GM12874 (cell line): Measurements from ENCODE around the gene MFSD6.

ENCODE experiments used
- TF ChIP-seq, protein P1 (sequence below): IDR thresholded peaks from 2 replicates; pipeline ENCODE4 v1.5.1; 2011; ENCODE audit warnings: low read depth, mild to moderate bottlenecking, control low read depth, low read length, moderate library complexity; ENCODE audit not compliant: insufficient read depth

Gene MFSD6

DNA sequence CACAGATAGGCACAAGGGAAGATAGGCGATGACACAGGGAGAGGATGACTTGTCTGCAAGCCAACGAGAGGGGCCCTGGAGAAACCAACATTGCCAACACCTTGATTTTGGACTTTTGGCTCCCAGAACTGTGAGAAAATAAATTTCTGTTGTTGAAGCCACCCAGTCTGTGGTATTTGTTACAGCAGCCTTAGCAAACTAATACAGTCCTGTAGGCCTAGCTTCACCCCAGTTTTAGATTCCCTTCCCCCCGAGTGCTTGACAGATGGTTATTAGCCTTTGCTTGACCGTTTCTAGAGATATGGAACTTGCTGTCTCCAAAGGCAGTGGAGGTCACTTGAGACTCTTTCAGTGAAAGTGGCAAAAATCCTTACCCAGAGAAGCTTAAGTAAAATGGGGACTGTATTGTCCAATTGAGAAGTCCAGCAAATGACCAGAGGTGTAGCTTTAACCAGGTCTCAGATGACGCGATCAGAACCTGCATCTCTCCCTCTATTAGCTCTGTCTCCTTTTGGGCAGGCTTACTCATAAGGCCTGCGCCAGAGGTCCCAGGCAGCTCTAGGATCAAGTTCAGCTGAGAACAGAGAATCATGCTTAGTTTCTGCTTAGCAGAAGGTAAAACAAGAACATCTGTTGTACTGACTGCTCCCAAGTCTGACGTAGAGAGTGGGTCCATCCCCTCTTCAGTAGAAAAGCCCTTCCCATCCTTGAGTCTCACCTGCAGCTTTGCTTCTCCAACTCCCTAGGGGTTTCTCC lies 50.4 kb downstream of the MFSD6 start:
- TF ChIP-seq, protein P1, sequence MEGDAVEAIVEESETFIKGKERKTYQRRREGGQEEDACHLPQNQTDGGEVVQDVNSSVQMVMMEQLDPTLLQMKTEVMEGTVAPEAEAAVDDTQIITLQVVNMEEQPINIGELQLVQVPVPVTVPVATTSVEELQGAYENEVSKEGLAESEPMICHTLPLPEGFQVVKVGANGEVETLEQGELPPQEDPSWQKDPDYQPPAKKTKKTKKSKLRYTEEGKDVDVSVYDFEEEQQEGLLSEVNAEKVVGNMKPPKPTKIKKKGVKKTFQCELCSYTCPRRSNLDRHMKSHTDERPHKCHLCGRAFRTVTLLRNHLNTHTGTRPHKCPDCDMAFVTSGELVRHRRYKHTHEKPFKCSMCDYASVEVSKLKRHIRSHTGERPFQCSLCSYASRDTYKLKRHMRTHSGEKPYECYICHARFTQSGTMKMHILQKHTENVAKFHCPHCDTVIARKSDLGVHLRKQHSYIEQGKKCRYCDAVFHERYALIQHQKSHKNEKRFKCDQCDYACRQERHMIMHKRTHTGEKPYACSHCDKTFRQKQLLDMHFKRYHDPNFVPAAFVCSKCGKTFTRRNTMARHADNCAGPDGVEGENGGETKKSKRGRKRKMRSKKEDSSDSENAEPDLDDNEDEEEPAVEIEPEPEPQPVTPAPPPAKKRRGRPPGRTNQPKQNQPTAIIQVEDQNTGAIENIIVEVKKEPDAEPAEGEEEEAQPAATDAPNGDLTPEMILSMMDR, result no peak

DNA sequence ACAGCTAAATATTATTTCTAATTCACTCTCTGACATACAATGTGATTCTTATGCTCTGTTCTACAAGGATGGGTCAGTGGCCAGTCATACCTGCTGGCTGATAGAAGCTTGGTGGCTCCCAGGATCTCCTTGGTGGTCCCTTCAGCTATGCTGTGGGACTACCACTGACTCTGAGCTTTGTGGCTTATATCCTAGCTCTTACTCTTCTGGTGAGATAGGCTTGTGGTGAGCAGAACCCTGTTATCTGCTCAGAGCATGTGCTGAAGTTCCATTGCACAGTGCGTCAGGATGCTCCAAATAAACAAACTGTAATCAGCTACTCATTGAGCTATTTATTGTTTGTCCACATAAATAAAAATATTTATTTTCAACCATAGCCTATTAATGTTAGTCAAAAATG lies 51.7 kb downstream of the MFSD6 start:
- TF ChIP-seq, protein P1, result no peak

DNA sequence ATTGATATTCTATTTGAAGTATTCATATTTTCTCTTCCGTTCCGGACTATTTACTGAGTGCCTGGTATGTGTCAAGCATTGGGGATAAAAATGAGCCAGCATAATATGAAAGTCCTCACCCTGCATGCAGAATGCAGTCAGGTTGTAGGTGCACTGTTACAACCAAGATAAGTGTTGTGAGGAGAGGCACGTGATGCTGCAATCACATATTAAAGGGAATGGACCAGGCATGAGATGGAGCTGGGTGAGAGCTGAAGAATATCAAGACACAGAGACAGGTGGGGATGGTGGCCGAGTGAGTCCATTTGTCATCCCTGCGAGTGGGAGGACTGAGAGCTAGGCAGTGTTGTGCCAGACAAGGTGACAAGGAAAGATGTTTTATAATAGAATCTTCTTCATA lies 52.3 kb downstream of the MFSD6 start:
- TF ChIP-seq, protein P1, result no peak

DNA sequence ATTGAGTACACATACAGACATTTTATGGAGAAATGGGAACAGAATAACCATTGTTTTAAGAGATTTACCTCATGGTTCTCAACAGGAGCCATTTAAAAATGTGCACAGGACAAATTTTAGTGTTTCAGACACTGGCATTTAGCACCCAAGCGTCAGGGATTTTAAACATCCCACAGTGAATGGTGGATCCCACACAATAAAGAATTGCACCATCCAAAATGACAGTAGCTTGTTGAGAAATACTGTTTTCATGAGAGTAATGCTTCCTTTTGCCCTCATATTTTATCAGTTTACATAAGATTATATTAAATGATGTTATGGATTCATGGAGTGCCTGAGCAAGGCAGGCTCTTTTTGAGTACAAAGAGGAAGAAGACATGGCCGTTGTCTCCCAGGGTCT lies 54.0 kb downstream of the MFSD6 start:
- TF ChIP-seq, protein P1, result no peak

DNA sequence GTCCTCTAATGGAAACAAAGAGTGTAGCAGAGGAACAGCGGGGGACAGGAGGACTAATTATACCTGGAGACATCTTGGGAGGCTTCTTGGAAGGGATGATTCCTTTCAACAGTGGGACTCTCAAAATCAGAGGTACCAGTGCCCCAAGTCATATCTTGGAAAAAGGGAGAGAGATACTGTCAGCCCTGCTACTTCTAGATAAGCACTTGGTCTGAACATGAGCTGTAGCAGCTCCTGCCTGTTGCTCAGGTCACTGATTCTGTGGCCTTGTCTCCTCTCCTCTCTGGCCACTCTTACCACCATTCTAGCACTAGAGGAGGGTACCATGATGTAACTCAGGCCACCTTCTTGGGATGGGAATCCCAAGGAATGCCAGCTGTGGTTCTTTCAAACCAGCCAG lies 54.5 kb downstream of the MFSD6 start:
- TF ChIP-seq, protein P1, result no peak

DNA sequence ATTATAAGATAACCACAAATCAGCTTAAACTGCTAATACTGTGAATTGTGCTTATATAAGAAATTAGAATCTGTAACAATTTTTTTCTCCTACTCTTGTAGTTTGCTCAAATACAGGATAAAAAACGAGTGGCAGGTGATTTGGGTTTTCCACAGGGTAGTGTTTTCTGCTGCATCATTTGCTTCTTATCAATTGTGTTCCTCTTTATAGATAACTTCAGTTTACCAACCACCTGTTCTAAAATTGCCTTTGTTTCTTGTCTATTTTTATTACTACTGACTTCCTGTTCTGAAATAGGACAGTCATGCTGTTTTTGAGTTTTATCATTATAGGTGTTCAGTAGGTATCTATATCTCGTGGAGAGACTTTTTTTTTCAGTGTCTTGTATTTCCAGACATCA lies 56.9 kb downstream of the MFSD6 start:
- TF ChIP-seq, protein P1, result no peak

DNA sequence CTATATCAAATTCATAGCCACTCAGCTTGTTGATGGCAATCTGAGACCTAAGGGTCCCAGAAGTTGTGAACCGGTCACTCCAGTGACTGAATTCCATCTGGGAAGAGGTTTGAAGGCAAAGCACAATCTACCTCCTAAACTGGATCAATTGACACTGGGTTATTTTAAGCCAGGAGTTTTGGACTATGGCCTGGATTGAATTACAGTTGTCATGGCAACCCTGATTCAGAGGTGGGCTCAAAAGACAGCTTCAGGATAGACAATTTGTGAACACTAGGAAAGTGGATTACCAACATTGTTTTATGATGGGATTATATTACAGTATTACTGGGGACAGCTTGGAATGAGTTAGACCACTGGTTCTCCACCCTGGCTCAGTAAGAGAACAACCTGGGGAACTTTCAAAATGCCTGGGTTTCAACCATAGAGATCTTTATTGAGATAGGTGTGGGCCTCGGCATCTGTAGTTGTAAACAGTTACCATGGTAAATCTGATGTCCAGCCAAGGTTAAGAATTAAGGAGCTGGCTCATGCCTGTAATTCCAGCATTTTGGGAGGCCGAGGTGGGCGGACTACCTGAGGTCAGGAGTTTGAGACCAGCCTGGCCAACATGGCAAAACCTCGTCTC lies 58.8 kb downstream of the MFSD6 start:
- TF ChIP-seq, protein P1, result no peak
